NB4 (cell line): ENCODE results near the gene ACOXL.

Experiments
- MYC ChIP-seq: IDR thresholded peaks from 2 replicates; pipeline ENCODE4 v1.6.1; 2011; ENCODE audit warnings: low read depth, low read length
- POLR2A ChIP-seq: IDR thresholded peaks from 2 replicates; pipeline ENCODE4 v1.6.1; 2011; ENCODE audit warnings: mild to moderate bottlenecking; ENCODE audit not compliant: insufficient read length; ENCODE audit errors: extremely low read depth
- TF ChIP-seq, protein P1 (sequence below): IDR thresholded peaks from one replicate; pipeline ENCODE4 v1.5.1; 2012; ENCODE audit warnings: low read depth, low read length
- TF ChIP-seq, protein P2 (sequence below): IDR thresholded peaks from 2 replicates; pipeline ENCODE4 v1.6.1; 2011; ENCODE audit warnings: low read depth, low read length

DNA sequence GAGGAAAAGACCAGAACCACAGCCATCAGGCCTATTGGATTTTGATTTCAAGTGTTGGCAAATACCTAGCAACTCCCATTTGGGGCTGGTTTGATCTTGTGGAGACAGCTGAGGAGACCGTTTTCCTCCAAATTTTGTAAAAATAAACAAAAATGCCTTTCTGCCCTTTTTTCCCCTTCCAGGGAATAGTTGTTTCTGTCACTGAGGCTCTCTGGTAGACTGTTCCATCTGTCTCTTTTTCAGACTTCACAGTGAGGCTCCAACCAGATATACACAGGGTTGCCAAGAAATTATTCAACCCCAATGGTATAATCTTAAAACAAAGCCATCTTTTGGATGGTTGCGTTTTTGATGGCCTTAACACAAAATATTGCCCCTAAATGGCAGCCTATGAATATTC, 115.7 kb downstream of the ACOXL start:
- TF ChIP-seq, protein P1, sequence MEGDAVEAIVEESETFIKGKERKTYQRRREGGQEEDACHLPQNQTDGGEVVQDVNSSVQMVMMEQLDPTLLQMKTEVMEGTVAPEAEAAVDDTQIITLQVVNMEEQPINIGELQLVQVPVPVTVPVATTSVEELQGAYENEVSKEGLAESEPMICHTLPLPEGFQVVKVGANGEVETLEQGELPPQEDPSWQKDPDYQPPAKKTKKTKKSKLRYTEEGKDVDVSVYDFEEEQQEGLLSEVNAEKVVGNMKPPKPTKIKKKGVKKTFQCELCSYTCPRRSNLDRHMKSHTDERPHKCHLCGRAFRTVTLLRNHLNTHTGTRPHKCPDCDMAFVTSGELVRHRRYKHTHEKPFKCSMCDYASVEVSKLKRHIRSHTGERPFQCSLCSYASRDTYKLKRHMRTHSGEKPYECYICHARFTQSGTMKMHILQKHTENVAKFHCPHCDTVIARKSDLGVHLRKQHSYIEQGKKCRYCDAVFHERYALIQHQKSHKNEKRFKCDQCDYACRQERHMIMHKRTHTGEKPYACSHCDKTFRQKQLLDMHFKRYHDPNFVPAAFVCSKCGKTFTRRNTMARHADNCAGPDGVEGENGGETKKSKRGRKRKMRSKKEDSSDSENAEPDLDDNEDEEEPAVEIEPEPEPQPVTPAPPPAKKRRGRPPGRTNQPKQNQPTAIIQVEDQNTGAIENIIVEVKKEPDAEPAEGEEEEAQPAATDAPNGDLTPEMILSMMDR = no peak
- TF ChIP-seq POLR2A (no peak), MYC (no peak)
- TF ChIP-seq, protein P2, sequence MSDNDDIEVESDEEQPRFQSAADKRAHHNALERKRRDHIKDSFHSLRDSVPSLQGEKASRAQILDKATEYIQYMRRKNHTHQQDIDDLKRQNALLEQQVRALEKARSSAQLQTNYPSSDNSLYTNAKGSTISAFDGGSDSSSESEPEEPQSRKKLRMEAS = no peak
